ENCODE data around the gene MDC1. TPM values are rescaled to one million over a fixed set of nuclear protein-coding genes. Genes with fewer than 3 reads are reported as not detected.

Gene MDC1
- total and polyA plus RNA-seq, 2 experiments from 2014 or later = 17.2 to 32.7 TPM

GRCh38 chr6:30760549-30760948 lies 43.5 kb upstream of the MDC1 start (continued):
- TF ChIP-seq CTCF (conservative IDR thresholded peaks at IDR 0.05; ENCODE audit: low read depth in 2 of 2) (no peak), ETS1 (IDR thresholded peaks at IDR 0.05) (no peak), JUNB (IDR thresholded peaks at IDR 0.05; ENCODE audit: unreplicated experiment) (no peak), ZNF114 (CRISPR knock-in tag; IDR thresholded peaks at IDR 0.05) (no peak)

- H3K27me3 ChIP-seq (ENCODE audit: insufficient read depth) = no peaks in the 10 kb centered on the region
- peaks cover 24% of the 10 kb centered on the region for H3K4me1 Mint-ChIP-seq
- H2AFZ ChIP-seq = no peak overlapping the region
- peak; percentile 59 for DNase-seq (ENCODE audit: low spot score)
- H3K4me3 Mint-ChIP-seq = no peak overlapping the region
- H3K27me3 Mint-ChIP-seq (ENCODE audit: insufficient read depth, low read depth, poor library complexity) = peaks cover 9% of the 10 kb centered on the region
- peak; percentile 33; the same call in 2 of the 3 replicates for ATAC-seq
- no peaks in the 10 kb centered on the region for H3K79me2 ChIP-seq (replicated peaks; ENCODE audit: insufficient read depth)
- no peaks in the 10 kb centered on the region; the same call in 1 of the 2 replicates for H4K20me1 ChIP-seq (replicated peaks; ENCODE audit: insufficient read depth)
- no peaks in the 10 kb centered on the region for H3K9me2 ChIP-seq (ENCODE audit: insufficient read depth)
- H3F3A ChIP-seq (replicated peaks; ENCODE audit: low read depth) = no peaks in the 10 kb centered on the region
- no peaks in the 10 kb centered on the region for H3K36me3 Mint-ChIP-seq (ENCODE audit: low read depth)
- H3K4me1 ChIP-seq (ENCODE audit: insufficient read depth) = peaks cover 12% of the 10 kb centered on the region
- H3K4me3 ChIP-seq = no peak overlapping the region
- no peak overlapping the region for H3K27ac ChIP-seq (ENCODE audit: low read depth)
- H3K4me2 ChIP-seq = no peak overlapping the region
- 0 out of 2 replicates have a peak overlapping the region, but pooled peaks have one; percentile 32 for H3K27ac Mint-ChIP-seq
- H3K9me3 Mint-ChIP-seq = no peaks in the 10 kb centered on the region
- no peaks in the 10 kb centered on the region for H3K36me3 ChIP-seq (ENCODE audit: insufficient read depth)
- TF ChIP-seq ETS1 (IDR thresholded peaks at IDR 0.05) (no peak), JUNB (IDR thresholded peaks at IDR 0.05; ENCODE audit: unreplicated experiment) (no peak), REST (IDR thresholded peaks at IDR 0.05; ENCODE audit: unreplicated experiment) (no peak), ZNF114 (CRISPR knock-in tag; IDR thresholded peaks at IDR 0.05) (no peak), EZH2 (IDR thresholded peaks at IDR 0.05; ENCODE audit: low read depth, unreplicated experiment) (no peak), STAT1 (IDR thresholded peaks at IDR 0.05; ENCODE audit: unreplicated experiment) (no peak), CREB1 (CRISPR knock-in tag; IDR thresholded peaks at IDR 0.05; ENCODE audit: low read depth) (no peak), POLR2AphosphoS5 (IDR thresholded peaks at IDR 0.05; ENCODE audit: low read depth) (no peak), EZH2phosphoT487 (IDR thresholded peaks at IDR 0.05; ENCODE audit: unreplicated experiment) (no peak)
These were observed 42.6 kb upstream of the MDC1 start for GRCh38 chr6:30759575-30760239.
